Transverse colon (tissue), 4 donors: Measurements from ENCODE around the gene MYDGF. TPM values are rescaled to one million over a fixed set of nuclear protein-coding genes. Genes with fewer than 3 reads are reported as not detected.

Experiments used
- DNase-seq: peaks from one replicate; pipeline ENCODE4 v3.0.0-alpha.2; 2019
- H3K27ac ChIP-seq, 4 donors: fragments of 200-600 bp; sonication (generic); 2 replicates each; pipeline ENCODE4 v1.5.1; 2016 to 2018; ENCODE audit warnings: inconsistent platforms in 4 of 4
- H3K27me3 ChIP-seq: fragments of 200-600 bp; sonication (generic); 2 replicates; pipeline ENCODE4 v1.5.1; 2017; ENCODE audit warnings: inconsistent platforms
- H3K36me3 ChIP-seq, 4 donors: fragments of 200-600 bp; sonication (generic); 2 replicates each; pipeline ENCODE4 v1.5.1; 2017 to 2019; ENCODE audit warnings: inconsistent platforms in 4 of 4
- H3K4me1 ChIP-seq, 4 donors: fragments of 200-600 bp; sonication (generic); 2 replicates each; pipeline ENCODE4 v1.5.1; 2017 to 2020; ENCODE audit warnings: inconsistent platforms in 4 of 4
- H3K4me3 ChIP-seq, 4 donors: fragments of 200-600 bp; sonication (generic); 1 replicate in 1 of 4; 2 replicates in 3 of 4; pipeline versions ENCODE4 v1.5.1 to v1.6.1; 2017 to 2019; ENCODE audit warnings: inconsistent platforms in 4 of 4
- H3K9me3 ChIP-seq, 2 donors: fragments of 200-600 bp; sonication (generic); 2 replicates each; pipeline ENCODE4 v1.5.1; 2017 to 2019; ENCODE audit warnings: inconsistent platforms in 2 of 2
- EP300 ChIP-seq: sonication (generic); formaldehyde crosslinking; IDR thresholded peaks from one replicate; pipeline ENCODE4 v1.6.1; 2017; ENCODE audit warnings: antibody characterized with exemption, low read depth
- POLR2A ChIP-seq: fragments of 450-650 bp; IDR thresholded peaks from one replicate; pipeline ENCODE4 v1.6.1; 2016; ENCODE audit warnings: antibody characterized with exemption, mild to moderate bottlenecking, moderate library complexity
- POLR2AphosphoS5 ChIP-seq, 3 donors: sonication (generic); formaldehyde crosslinking; IDR thresholded peaks; one replicate each; pipeline ENCODE4 v1.6.1; 2016; ENCODE audit warnings: antibody characterized with exemption in 3 of 3
- WGBS, 2 donors: methylation state at CpG; one replicate each; pipeline ENCODE4 v1.1.5; 2018; ENCODE audit warnings: low coverage in 1 of 2; 5-methylcytosine and 5-hydroxymethylcytosine counted together
- in situ Hi-C, 4 donors: fragments of 200-750 bp; cut with MboI; loops; one replicate each; pipeline versions ENCODE4 v1.15.0 to v1.15.1; 2017; ENCODE audit warnings: low sequenced_read_pairs in 3 of 4, low pct_ligation_motif_present in 1 of 4, low pct_unique_long_range_greater_than_20kb in 1 of 4
- intact Hi-C: fragments of 100-400 bp; cut with DNase I; formaldehyde crosslinking; loops from one replicate; pipeline ENCODE4 v1.15.1; 2023; ENCODE audit warnings: low total_unique reads
- total RNA-seq, 4 donors: library from RNA; depleted of rRNA; stranded (reverse); fragments of >200 nt; gene quantifications; one replicate each; pipeline ENCODE4 v1.1.0, GENCODE V29; 2016
- TF ChIP-seq, protein P1 (sequence below), 5 experiments: fragments of 200-600 bp in 3 of 5; fragments of 450-650 bp in 2 of 5; sonication (generic) in 3 of 5; IDR thresholded peaks; 1 replicate in 2 of 5; 2 replicates in 3 of 5; pipeline ENCODE4 v1.5.1; 2016 to 2017; ENCODE audit warnings: antibody characterized with exemption in 5 of 5, inconsistent platforms in 3 of 5, mild to moderate bottlenecking in 2 of 5, moderate library complexity in 1 of 5

MYDGF gene
- total RNA-seq, 4 donors from 2014 or later: 3.6 to 44.5 (median 22.0) TPM

DNA sequence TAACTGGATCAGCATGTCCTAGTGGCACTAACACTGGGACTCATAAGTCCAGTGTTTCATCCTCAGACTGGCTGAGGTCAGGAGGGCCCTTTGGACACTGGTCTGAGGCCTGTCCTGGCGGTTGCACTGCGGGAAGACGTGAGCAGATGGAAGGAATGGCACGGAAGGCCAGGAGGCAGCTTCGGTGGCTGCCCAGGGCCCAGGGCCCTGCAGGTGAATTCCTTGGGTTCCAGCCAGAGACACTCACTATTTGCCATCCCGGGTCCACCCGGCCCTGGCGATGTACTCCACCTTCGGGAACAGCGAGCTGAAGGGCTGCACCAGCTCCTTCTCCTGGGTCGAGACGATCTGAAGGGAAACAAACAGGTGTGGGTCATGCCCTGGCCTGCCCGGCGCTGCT lies 27.2 kb upstream of the MYDGF start:
- no peak for DNase-seq
- WGBS, 2 donors: 91% methylated on average over 13 of the region's 14 CpGs; no CpG with 5 or more reads in 1 of the 2 donors
- no peak overlapping the region for H3K4me3 ChIP-seq
- intact Hi-C loops: loop anchor here (5.0 kb wide), 1 partner anchor 515 kb away; the partner anchor contains the start of genes ANKRD24 and SIRT6
- H3K36me3 ChIP-seq: peaks cover 0 to 88% (median 40%) of the 10 kb centered on the region in 4 donors
- in situ Hi-C loops: no loop called here
- no peaks in the 10 kb centered on the region for H3K9me3 ChIP-seq
- no peak overlapping the region for H3K27ac ChIP-seq
- TF ChIP-seq POLR2A (no peak), POLR2AphosphoS5 (IDR thresholded peaks at IDR 0.05) (no peak), EP300 (no peak)
- TF ChIP-seq, protein P1, sequence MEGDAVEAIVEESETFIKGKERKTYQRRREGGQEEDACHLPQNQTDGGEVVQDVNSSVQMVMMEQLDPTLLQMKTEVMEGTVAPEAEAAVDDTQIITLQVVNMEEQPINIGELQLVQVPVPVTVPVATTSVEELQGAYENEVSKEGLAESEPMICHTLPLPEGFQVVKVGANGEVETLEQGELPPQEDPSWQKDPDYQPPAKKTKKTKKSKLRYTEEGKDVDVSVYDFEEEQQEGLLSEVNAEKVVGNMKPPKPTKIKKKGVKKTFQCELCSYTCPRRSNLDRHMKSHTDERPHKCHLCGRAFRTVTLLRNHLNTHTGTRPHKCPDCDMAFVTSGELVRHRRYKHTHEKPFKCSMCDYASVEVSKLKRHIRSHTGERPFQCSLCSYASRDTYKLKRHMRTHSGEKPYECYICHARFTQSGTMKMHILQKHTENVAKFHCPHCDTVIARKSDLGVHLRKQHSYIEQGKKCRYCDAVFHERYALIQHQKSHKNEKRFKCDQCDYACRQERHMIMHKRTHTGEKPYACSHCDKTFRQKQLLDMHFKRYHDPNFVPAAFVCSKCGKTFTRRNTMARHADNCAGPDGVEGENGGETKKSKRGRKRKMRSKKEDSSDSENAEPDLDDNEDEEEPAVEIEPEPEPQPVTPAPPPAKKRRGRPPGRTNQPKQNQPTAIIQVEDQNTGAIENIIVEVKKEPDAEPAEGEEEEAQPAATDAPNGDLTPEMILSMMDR (IDR thresholded peaks at IDR 0.05): no peak
- no peaks in the 10 kb centered on the region for H3K27me3 ChIP-seq
- no peaks in the 10 kb centered on the region for H3K4me1 ChIP-seq

DNA sequence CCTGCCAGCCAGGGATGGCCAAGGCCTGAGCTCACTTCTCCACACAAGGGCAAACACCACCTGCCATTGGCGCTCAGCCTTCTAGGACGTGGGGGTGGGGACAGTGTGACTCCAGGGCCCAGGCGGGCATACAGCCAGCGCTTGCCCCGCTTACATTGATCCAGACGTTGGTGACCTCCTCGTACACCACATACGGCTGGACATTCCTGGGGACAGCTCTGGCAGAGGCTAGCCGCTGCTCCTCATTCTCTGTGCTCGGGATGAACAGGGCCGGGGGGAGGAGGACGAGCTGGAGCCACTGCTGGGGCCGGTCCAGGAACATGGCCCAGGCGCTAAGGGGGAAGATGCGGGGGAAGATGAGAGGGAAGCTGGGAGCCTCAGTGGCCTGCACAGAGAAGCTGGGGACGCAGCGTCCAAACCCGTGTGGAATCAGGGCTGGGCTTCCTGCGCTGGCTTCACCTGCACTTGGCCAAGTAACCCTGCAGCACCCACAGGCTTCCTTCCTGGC lies 25.1 kb upstream of the MYDGF start:
- H3K4me1 ChIP-seq: no peaks in the 10 kb centered on the region
- in situ Hi-C loops (no loop called here), intact Hi-C loops (loop anchor here (5.0 kb wide), 1 partner anchor 513 kb away; the partner anchor contains the start of genes ANKRD24 and SIRT6)
- peaks cover 0 to 75% (median 28%) of the 10 kb centered on the region in 4 donors for H3K36me3 ChIP-seq
- 92 to 100% methylated on average over 2 to 19 of the region's 19 CpGs for WGBS, 2 donors
- no peak for DNase-seq
- no peaks in the 10 kb centered on the region for H3K27me3 ChIP-seq
- H3K9me3 ChIP-seq: no peaks in the 10 kb centered on the region
- peak overlapping the region in 3 of 4 donors; percentile 27 to 60 (median 37) for H3K27ac ChIP-seq
- H3K4me3 ChIP-seq: no peak overlapping the region
- TF ChIP-seq EP300: no peak
- TF ChIP-seq POLR2AphosphoS5 (IDR thresholded peaks at IDR 0.05): no peak
- no peak for TF ChIP-seq POLR2A
- TF ChIP-seq, protein P1 (IDR thresholded peaks at IDR 0.05): no peak

DNA sequence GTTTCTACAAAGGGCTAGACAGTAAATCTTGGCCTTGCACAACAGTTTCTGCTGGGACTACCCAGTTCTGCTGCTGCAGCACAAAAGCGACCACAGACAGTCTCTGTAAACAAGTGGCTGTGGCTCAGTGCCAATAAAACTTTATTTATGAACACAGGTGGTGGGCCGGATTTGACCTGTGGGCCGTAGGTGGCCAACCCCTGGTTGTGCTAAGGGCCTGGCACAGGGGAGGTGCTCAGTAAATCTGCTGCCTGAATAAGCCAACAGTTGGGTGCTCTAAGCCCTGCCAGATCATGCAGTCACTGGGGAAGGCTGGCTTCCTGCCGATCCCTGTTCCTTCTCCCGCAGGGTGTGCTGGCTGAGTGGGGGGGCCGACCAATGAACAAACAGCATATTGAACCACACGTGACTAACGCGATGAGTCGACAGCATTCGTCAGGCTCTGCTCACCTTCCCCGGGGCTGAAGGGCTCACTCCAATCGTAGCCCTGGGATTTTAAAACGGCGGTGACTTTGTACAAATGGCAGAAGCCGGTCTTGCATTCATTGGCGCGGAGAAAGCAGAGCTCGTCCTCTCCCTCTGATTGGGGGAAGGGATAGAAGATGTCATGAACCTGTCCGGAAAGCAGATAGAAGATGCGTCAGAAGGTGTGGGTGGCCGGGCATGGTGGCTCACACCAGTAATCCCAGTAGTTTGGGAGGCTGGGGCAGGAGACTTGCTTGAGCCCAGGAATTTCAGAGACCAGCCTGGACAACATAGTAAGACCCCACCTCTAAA lies 24.3 kb upstream of the MYDGF start:
- 91 to 93% methylated on average over 15 to 22 of the region's 22 CpGs for WGBS, 2 donors
- Histone ChIP-seq H3K27ac (peak overlapping the region; percentile 27 to 60 (median 36)), H3K9me3 (no peaks in the 10 kb centered on the region), H3K27me3 (no peaks in the 10 kb centered on the region), H3K36me3 (peaks cover 0 to 76% (median 24%) of the 10 kb centered on the region in 4 donors), H3K4me3 (no peak overlapping the region), H3K4me1 (no peaks in the 10 kb centered on the region)
- TF ChIP-seq POLR2A: no peak
- no peak for TF ChIP-seq EP300
- TF ChIP-seq POLR2AphosphoS5 (IDR thresholded peaks at IDR 0.05): no peak
- TF ChIP-seq, protein P1 (IDR thresholded peaks at IDR 0.05): no peak
- peak; percentile 46 for DNase-seq
- intact Hi-C loops (no loop called here), in situ Hi-C loops (no loop called here)

DNA sequence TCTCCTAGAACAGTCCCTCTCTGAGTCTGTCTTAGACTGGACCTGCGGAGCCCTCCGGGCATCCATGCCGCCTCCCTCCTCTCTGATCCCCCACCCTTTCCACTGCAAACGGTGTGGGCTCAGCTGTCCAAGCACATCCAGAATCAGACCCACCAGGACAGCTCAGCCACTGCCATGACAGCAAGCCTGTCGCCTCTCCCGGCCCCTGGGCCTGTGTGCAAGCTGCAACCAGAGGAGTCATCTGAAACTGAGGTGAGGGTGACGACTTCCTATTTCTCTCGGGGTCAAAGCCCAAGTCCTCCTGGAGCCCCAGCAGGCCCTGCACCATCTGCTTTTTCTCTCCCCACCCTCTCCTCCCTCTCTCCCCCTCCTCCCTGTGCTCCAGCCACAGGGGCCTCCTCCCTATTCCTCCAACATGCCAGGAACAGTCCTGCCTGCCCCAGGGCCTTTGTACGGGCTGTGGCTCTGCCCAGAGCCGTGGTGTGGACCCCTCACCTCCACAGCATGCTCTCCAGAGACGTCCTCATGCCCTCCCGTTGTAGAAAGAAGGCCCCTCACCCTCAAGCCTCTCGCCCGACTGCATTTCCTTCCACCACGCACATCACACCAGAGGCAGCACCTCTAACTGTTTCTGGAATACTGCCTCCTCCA lies 23.5 kb upstream of the MYDGF start:
- intact Hi-C loops: no loop called here
- H3K36me3 ChIP-seq: peaks cover 0 to 79% (median 24%) of the 10 kb centered on the region in 4 donors
- WGBS, 2 donors: 88 to 98% methylated on average over 4 to 15 of the region's 15 CpGs
- no peak for DNase-seq
- in situ Hi-C loops: no loop called here
- H3K4me3 ChIP-seq: no peak overlapping the region
- H3K4me1 ChIP-seq: no peaks in the 10 kb centered on the region
- TF ChIP-seq, protein P1 (IDR thresholded peaks at IDR 0.05): no peak
- no peak for TF ChIP-seq POLR2AphosphoS5 (IDR thresholded peaks at IDR 0.05)
- TF ChIP-seq POLR2A: no peak
- no peak for TF ChIP-seq EP300
- no peaks in the 10 kb centered on the region for H3K27me3 ChIP-seq
- H3K27ac ChIP-seq: peak overlapping the region; percentile 24 to 60 (median 36)
- no peaks in the 10 kb centered on the region for H3K9me3 ChIP-seq
